Measurements from ENCODE around the gene CSNK1G2. TPM values are rescaled to one million over a fixed set of nuclear protein-coding genes. Genes with fewer than 3 reads are reported as not detected.

CSNK1G2 gene
- total and polyA plus RNA-seq, 2 experiments from 2014 or later, result 56.8 to 82.5 TPM

GRCh38 chr19:1974381-1975161 is 33.6 kb downstream of the CSNK1G2 start:
- no peak overlapping the region for H3K4me3 ChIP-seq
- H3K79me2 ChIP-seq, result peaks cover 32% of the 10 kb centered on the region
- H2AFZ ChIP-seq, result no peak overlapping the region
- H3K4me1 ChIP-seq (ENCODE audit: insufficient read depth), result no peaks in the 10 kb centered on the region
- H3K27ac ChIP-seq, result no peak overlapping the region
- H3K36me3 ChIP-seq (replicated peaks; ENCODE audit: insufficient read depth, low read depth), result no peaks in the 10 kb centered on the region
- 94% methylated on average over 27 of the region's 28 CpGs for WGBS (ENCODE audit: low lambda C conversion rate, missing lambda C conversion rate)
- DNase-seq (ENCODE audit: low spot score), result no peak
- H3K4me2 ChIP-seq, result no peak overlapping the region
- H3K9me3 ChIP-seq (ENCODE audit: low read depth), result no peaks in the 10 kb centered on the region
- H4K20me1 ChIP-seq (ENCODE audit: insufficient read depth, poor library complexity, severe bottlenecking), result peaks cover 17% of the 10 kb centered on the region
- no peak for TF ChIP-seq CTCF (IDR thresholded peaks at IDR 0.05; ENCODE audit: poor library complexity)
- TF ChIP-seq EZH2 (IDR thresholded peaks at IDR 0.05; ENCODE audit: borderline replicate concordance), result no peak
- no peak for TF ChIP-seq EZH2phosphoT487 (IDR thresholded peaks at IDR 0.05; ENCODE audit: low read depth, severe bottlenecking, unreplicated experiment)
- no peaks in the 10 kb centered on the region for H3K9me2 ChIP-seq (replicated peaks; ENCODE audit: insufficient read depth)
- H3K27me3 ChIP-seq, result no peaks in the 10 kb centered on the region

GRCh38 chr19:1975162-1975480 is 34.1 kb downstream of the CSNK1G2 start:
- TF ChIP-seq EZH2phosphoT487 (IDR thresholded peaks at IDR 0.05; ENCODE audit: low read depth, severe bottlenecking, unreplicated experiment) (no peak), EZH2 (IDR thresholded peaks at IDR 0.05; ENCODE audit: borderline replicate concordance) (no peak), CTCF (IDR thresholded peaks at IDR 0.05; ENCODE audit: poor library complexity) (no peak)
- Histone ChIP-seq H3K4me2 (no peak overlapping the region), H3K36me3 (replicated peaks; ENCODE audit: insufficient read depth, low read depth) (no peaks in the 10 kb centered on the region), H3K27ac (no peak overlapping the region), H3K4me1 (ENCODE audit: insufficient read depth) (no peaks in the 10 kb centered on the region), H3K27me3 (no peaks in the 10 kb centered on the region), H2AFZ (no peak overlapping the region), H3K9me2 (replicated peaks; ENCODE audit: insufficient read depth) (no peaks in the 10 kb centered on the region), H3K9me3 (ENCODE audit: low read depth) (no peaks in the 10 kb centered on the region), H4K20me1 (ENCODE audit: insufficient read depth, poor library complexity, severe bottlenecking) (peaks cover 17% of the 10 kb centered on the region), H3K79me2 (peaks cover 29% of the 10 kb centered on the region), H3K4me3 (no peak overlapping the region)
- no peak for DNase-seq (ENCODE audit: low spot score)
- WGBS (ENCODE audit: low lambda C conversion rate, missing lambda C conversion rate), result 94% methylated on average over 20 of the region's 20 CpGs

GRCh38 chr19:1977120-1977519 is 36.1 kb downstream of the CSNK1G2 start:
- DNase-seq (ENCODE audit: low spot score), result no peak
- H4K20me1 ChIP-seq (ENCODE audit: insufficient read depth, poor library complexity, severe bottlenecking), result peaks cover 17% of the 10 kb centered on the region
- H3K9me2 ChIP-seq (replicated peaks; ENCODE audit: insufficient read depth), result no peaks in the 10 kb centered on the region
- no peaks in the 10 kb centered on the region for H3K4me1 ChIP-seq (ENCODE audit: insufficient read depth)
- no peak overlapping the region for H3K4me2 ChIP-seq
- TF ChIP-seq CTCF (IDR thresholded peaks at IDR 0.05; ENCODE audit: poor library complexity) (no peak), EZH2phosphoT487 (IDR thresholded peaks at IDR 0.05; ENCODE audit: low read depth, severe bottlenecking, unreplicated experiment) (no peak), EZH2 (IDR thresholded peaks at IDR 0.05; ENCODE audit: borderline replicate concordance) (no peak)
- no peak overlapping the region for H3K27ac ChIP-seq
- no peaks in the 10 kb centered on the region for H3K27me3 ChIP-seq
- H3K9me3 ChIP-seq (ENCODE audit: low read depth), result no peaks in the 10 kb centered on the region
- 96% methylated on average over 15 of the region's 15 CpGs for WGBS (ENCODE audit: low lambda C conversion rate, missing lambda C conversion rate)
- H3K4me3 ChIP-seq, result no peak overlapping the region
- H2AFZ ChIP-seq, result no peak overlapping the region
- H3K79me2 ChIP-seq, result peaks cover 24% of the 10 kb centered on the region
- no peaks in the 10 kb centered on the region for H3K36me3 ChIP-seq (replicated peaks; ENCODE audit: insufficient read depth, low read depth)

Data from hepatocyte (in vitro differentiated cells).